HG03521 (cell line): Measurements from ENCODE around the gene CEP76.

Experiments used
- ATAC-seq: cut with Tn5 transposase; IDR thresholded peaks from one replicate; pipeline ENCODE4 v1.9.1; 2021; ENCODE audit warnings: mild to moderate bottlenecking, moderate library complexity; ENCODE audit not compliant: unreplicated experiment

CEP76 gene

DNA sequence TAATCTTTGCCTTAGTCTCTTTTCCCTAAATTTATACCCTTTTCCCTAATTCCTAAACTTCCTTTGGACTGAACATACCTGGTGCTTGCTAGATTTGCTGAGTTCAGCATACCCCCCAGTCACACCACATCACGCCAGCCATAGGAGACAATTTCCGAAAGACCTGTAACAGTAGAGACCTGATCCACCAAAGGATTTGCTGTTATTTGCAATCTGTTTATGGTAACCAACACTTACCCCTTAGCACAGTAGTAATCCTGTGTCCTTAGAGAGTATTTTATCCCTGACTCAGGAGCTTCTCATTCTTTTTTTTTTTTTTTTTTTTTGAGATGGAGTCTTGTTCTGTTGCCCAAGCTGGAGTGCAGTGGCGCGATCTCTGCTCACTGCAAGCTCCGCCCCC lies 8.9 kb upstream of the CEP76 start:
- ATAC-seq = no peak

DNA sequence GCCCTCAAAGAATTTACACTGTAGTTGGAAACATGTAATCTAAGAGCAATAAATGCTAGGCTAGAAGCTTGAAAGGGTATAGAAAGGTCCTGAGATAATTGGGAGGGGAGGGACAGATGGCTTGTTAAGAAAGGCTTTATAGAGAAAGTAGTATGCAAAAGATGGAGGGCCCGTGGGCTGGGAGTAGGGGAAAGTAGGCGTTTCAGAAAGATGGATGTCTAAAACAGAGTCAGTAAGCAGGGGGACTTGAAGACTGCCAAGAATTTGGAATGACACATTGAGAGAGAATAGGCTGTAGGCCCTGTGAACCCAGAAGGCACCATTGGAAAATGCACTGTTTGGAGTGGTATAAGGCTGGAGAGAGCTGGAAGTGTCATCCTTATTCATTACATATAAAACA lies 1.1 kb upstream of the CEP76 start:
- ATAC-seq = no peak

DNA sequence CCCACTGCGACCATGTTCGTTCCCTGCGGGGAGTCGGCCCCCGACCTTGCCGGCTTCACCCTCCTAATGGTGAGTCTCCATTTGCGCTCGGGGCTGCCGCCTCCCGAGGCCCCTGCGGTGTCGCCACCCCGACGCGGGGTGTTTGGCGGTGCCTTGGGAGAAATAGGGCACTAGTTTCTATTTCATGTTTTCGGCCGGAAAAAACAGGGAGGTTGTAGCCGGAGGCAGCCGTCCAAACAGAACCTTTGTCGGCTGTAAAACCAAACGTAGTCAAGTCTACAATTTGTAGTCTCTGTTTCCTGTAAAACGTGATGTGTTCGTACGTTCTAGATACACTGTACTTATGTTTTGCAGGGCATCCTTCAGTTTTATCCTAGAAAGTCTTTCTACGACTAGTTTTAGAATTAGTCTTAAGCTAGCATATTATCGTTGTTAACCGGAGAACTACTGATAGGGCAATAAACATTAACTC lies 609 bp upstream of the CEP76 start:
- ATAC-seq = peak; percentile 30

DNA sequence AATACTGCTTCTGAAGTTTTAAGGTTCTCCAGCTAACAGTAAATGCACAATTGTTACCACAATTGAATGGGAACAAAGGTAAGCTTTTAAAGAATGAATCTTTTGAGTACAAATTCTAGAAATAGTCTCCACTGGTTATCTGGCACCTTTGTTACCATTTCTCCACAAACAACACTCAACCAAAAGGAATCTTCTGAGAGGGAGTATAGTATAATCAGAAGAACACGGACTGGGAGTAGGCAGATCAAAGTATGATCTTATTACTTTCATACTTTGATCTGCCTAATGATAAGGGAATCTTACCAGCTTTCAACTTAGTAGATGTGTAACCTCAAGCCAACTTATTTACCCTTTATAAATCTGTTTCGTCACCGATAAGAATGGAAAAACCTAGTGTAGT lies 1.4 kb downstream of the CEP76 start:
- no peak for ATAC-seq

DNA sequence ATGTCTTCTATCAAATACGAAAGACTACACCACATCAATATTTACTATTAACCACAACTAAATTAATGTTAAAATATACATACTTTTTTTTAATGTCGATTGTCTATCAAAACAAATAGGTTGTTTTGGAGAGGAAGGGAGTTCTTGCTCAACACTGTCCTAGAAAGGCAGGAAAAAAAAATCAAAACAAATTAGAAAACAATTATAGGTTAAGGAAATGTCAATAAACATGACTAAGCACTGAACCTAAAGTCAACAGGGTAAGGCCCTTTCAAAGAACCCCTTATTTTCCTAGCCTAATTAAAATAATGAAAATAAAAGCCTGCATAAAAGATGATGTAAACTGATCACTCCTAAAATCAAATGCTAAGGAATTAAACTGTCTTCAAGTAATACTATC lies 2.8 kb downstream of the CEP76 start:
- ATAC-seq = no peak

DNA sequence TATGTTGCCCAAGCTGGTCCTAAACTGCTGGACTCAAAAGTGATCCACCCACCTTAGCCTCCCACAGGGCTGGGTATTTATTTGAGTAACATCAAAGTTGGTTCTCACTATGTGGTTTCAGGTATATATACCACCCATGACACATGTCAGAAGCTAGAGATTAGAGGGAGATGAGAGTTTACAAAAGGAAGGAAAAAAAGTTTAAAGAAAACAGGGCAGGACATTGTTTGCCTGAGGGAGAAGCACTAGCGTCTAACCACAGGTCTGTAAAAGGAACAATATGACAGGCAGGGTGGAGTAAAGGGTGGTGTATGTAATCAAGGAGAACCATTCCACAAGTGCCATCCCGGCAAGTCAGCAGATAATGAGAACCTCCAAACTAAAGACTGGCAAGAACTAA lies 8.5 kb downstream of the CEP76 start:
- ATAC-seq = no peak

DNA sequence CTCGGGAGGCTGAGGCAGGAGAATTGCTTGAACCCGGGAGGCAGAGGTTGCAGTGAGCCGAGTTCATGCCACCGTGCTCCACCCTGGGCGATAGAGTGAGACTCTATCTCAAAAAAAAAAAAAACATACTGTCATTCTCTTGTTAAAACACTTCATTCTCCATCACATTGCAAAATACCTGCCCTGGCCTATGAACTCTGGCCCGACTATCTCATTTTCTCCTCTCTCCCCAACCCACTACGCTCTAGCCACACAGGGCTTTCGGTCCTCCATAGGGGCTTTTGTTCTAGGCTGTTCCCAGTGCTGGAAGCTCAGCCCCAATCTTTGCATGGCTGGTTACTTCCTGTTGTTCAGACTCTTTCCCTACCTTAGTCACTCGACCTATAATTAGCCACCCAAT lies 10.3 kb downstream of the CEP76 start:
- no peak for ATAC-seq

DNA sequence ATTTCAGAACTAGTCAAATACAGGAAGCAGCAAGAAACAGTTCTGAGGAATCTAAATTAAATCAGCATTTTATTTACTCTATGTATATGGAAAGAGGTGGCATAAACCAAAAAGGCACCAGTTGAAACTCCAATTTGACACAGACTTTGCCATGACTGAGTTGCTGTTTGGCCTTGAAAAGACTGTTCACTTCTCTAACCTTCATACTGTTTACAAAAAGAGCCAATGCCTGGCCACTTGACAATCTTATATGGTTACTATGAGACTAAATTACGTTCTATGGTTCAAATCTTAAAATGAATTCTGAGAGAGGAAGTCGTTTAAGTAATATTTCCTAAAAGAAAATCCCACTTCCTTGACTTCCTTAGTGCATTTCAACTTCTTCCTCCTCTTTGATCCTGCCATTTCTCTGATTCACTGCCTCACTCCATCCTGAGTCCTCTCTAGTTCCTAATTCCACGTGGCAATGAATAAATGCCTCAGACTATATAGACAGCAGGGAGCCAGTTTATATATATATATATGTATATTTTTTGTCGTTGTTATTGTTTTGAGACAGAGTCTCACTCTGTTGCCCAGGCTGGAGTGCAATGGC lies 13.2 kb downstream of the CEP76 start:
- no peak for ATAC-seq

DNA sequence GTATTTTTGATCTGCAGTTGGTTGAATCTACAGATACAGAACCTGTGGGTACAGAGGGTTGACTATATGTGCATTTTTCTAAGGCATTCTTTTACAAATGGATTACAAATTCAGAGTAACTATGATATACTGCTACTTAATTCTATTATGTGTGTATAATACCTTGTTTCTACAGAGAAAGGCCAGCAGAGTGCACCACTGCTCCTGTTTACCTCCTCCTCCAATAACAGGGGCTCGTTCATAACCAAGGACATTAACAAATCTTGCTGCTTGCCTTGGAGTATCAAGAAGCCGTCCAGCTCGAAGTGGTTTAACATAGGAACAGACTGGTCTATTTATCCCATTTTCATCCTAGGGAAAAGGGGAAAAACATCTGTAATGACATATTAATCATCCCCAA lies 16.4 kb downstream of the CEP76 start:
- no peak for ATAC-seq

DNA sequence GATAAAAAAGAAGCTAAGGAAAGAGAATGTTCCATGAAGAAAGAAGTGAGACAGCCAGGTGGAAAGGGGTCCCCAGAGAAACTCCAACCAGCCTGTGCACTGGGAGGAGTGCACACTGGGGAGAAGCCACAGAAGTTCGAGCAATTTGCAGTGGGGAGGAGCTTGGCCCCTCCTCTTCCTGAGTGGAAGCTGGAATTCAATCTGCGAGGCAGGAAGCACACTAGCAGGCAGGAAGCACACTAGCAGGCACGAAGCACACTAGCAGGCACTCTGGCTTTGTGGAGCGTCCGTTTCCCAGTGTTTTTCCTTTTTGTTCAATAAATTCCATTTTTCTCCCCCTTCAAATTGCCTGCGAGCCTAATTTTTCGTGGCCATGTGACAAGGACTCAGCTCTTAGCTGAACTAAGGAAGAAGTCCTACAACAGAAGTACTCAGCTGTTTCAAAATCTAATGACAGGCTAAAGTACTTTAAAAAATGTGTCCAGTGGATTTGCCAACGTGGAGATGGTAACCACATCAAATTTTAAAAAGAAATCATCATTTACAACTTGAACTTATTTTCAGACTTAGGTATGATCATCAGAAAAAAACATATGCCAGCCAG lies 23.2 kb downstream of the CEP76 start:
- ATAC-seq = no peak

DNA sequence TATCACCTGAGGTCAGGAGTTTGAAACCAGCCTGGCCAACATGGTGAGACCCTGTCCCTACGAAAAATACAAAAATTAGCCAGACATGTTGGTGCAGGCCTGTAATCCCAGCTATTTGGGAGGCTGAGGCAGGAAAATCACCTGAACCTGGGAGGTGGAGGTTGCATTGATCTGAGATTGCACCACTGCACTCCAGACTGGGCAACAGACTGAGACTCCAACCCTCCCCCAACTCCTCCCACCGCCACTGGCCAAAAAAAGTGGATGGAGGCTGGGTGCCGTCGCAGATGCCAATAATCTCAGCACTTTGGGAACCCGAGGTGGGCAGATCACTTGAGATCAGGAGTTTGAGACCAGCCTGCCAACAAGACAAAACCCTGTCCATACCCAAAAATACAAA lies 34.5 kb downstream of the CEP76 start:
- no peak for ATAC-seq

DNA sequence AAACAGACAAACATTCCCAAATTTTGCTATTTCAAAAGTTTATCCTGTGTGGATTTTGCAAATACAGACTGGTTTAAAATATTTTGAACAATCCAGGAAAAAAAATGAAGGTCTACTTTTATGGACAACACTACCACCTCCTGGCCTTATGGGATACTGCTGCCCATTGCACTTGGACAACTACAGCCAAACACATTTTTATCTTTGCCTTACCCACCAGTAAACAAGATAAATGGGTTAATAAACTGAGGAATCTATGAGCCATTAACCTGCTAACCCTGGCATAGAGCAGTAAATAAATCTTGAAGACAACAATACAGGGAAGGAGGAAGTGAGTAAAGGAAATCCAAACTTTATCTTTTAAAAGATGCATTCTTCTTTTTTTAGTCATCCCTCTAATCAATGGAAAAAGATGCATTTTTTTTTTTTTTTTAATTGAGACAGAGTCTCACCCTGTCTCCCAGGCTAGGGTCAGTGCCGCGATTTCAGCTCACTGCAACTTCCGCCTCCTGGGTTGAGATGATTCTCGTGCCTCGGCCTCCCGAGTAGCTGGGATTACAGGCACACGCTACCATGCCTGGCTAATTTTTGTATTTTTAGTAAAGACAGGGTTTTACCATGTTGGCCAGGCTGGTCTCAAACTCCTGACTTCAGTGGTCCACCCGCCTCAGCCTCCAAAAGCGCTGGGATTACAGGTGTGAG lies 42.5 kb downstream of the CEP76 start:
- ATAC-seq = no peak

DNA sequence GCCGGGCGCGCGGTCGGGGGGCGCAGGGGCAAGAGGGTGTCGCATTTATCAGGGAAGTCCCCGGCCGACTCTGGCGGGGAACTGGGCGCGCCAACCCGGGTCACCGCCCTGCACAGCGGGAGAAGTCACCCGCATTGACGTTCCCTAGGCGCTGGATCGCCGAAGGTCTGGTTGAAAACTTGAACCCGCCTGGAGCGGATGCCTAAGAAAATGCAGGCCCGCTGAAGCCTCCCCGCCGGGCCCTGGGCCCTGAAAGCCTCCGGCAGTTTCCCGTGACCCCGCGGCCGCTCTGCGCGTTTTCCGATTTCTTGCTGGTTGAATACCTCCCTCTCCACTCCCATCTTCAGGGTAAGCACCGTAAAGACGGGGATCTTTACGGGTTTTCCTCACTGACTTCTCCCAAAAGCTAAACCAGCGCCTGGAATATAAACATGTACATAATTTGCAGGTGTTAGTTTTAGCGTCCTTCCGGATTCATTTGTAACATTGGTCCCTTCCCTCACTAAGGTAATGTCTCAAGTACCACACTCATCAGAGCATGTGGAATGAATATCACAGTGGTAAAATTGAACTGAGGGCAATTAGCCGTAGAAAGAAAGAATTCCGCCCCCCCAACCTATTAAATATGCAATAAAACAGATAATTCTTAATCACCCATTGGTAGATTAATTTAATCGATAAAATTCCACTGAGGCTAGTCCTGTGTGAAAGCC lies 43.9 kb downstream of the CEP76 start:
- ATAC-seq = no peak

DNA sequence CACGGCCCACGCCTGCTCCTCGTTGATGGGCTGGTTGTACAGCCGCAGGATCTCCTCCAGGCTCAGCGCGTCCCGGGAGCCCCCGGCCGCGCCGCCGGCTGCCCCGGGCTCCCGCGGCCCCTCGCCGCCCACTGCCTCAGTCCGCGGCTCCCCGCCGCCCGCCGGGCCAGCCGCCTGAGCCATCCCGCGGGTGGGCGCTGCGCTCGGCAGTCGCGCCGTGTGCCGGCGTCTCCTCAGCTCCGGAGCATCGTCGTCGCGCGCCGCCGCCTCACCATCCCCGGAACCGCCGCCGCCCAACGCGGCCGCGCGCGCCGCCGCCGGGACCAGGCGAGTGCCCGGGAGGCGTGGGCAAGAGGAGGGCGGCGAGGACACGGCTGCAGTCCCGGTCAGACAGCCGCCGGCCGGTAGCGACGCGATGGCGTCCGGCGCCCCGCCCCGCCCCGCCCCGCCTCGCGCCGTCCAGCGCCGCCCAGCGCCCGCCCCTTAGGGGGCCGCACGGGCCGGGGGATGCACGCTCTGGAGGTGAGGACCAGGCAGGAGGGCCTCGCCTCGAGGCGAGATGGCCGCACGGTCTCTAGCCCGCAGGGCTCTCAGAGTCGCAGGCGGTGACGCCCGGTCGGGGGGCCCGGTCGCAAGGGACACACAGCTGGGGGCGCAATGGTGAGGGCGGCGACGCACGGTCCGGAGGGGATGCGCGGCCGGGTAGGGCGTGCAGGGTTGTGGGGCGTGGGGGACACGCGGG lies 44.7 kb downstream of the CEP76 start, which contains the start of gene SPIRE1:
SPIRE1 (minus strand) TSS at position 424 of the 742 bp plus-strand sequence; CDS start at position 183, 241 bp downstream.
- peak; percentile 43 for ATAC-seq

DNA sequence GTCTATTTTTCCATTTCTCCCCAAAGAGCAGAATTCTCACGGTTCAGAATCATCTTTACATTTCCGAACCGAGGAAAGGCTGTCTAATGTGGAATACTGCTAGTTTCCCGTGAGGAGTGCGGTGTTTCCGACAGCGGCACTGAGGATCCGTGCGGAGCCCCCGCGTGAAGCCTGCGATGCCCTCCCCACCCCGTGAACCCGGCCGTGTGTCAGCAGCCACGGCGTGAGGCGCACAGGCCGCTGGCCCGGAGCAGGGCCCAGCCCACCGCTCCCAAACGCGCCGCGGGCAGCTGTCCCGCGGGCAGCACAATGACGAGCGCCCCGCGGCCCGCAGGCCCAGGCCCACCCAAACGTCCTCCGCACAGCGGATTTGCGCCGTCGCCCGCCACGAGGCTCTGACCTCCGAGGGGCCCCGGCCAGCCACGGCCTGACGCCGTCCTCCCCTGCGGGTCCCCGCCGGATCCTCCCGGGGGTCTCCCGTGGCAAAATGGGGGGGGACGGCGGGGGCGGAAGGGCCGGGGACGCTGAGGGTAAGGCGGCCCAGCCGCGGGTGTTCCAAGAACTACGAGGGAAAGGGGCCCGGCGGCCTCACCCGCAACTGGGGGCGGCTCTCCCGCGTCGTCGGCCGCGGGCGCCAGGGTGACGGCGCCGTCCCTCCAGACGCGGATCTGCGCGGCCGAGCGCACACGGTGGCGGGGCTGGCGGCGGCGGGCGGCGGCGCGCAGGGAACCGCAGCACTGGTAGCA lies 45.4 kb downstream of the CEP76 start:
- ATAC-seq = peak; percentile 35

DNA sequence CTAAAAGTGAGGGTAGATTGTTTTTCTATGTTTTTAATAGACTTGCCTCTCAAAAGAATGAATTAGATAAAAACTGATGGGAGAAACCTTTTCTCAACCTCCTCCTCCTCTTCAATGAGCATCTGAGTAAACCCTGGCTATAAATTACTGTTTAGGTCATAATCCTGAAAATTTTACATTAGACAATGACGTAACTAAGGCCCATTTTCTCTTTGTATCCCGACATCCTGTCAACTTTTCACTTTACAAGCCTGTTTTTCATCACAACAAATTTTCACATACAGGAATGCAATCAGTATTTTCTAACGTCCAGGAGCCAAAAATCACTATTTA lies 46.0 kb downstream of the CEP76 start:
- no peak for ATAC-seq

DNA sequence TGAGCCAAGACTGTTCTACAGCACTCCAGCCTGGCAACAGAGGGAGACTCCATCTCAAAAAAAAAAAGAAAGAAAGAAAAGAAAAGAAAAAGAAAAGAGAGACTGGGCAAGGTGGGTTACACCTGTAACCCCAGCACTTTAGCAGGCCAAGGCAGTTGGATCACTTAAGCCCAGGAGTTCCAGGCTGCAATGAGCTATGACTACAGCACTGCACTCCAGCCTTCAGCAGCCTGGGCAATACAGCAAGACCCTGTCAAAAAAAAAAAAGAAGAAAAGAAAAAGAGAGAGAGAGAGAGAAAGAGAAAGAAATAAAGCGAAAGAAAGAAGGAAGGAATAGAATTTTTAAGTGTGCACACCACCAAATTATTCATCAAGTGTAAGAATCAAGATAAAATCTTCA lies 47.6 kb downstream of the CEP76 start:
- ATAC-seq = no peak

DNA sequence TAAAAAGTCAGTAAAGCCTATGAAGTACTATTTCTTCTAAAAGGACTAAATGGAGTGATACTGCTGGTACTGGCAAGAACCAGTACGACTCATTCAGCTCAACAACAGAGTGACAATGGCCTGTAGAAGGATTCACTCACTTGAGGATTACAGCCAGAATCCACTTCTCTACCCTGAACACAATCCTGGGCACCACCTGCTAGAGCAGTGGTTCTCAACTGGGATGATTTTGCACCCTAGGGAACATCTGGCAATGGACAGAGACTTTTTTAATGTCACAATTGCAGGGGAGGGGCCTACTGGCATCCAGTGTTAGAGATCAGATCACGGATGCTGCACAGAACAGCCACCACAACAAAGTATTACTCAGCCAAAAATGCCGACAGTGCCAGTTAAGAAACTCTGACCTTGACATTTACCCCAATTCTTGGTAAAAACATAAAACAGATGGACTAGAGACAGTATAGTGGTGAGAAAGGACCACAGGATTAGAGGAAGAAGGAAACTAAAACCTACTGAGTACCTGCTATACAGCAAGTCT lies 49.6 kb downstream of the CEP76 start:
- no peak for ATAC-seq

DNA sequence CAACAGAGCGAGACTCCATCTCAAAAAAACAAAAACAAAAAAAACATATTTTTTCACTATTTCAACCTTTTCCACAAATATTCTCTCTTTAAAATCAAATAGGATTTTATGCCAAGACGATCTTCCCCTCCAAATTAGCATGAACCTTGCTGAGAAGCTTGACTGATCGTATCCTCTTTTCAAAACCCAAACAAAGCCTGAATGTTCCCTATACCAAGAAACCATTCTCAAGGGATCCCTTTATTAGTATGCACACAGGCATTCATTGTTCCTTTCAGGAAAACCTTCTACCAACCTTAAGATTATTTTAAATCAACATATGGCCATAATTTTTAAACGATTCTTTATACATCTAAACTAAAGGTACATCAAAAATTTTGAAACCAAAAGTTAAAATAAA lies 50.9 kb downstream of the CEP76 start:
- no peak for ATAC-seq

DNA sequence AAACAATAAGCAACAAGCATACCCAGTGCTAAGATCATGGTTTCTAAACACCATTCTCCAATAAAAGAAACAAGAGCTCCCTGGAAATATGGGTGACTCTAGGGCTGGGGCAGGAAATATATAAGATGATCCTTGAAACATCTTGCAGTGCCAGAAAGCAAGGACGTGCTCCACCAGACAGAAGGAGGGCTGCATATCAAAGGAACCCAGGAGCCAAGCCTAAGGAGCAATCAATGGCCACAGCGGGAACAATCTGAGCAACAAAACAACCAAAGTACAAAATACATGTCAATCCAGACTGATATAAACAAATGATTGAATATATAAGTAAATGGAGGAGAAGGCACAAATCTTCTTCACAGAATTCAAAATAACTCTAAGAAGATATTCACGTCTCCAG lies 54.8 kb downstream of the CEP76 start:
- ATAC-seq = no peak
